Ascending aorta (tissue), 2 donors: ENCODE results near the gene ANKH. TPM values are rescaled to one million over a fixed set of nuclear protein-coding genes. Genes with fewer than 3 reads are reported as not detected.

Source experiments
- DNase-seq, 2 donors: peaks; one replicate each; pipeline ENCODE4 v3.0.0-alpha.2; 2019; ENCODE audit warnings: low spot score in 2 of 2
- H3K27ac ChIP-seq, 2 donors: fragments of 200-600 bp; sonication (generic); one replicate each; pipeline ENCODE4 v1.5.1; 2016 to 2017; ENCODE audit warnings: mild to moderate bottlenecking in 1 of 2
- H3K27me3 ChIP-seq: fragments of 200-600 bp; sonication (generic); one replicate; pipeline ENCODE4 v1.5.1; 2017
- H3K36me3 ChIP-seq, 2 donors: fragments of 200-600 bp; sonication (generic); one replicate each; pipeline ENCODE4 v1.5.1; 2016
- H3K4me1 ChIP-seq, 2 donors: fragments of 200-600 bp; sonication (generic); one replicate each; pipeline ENCODE4 v1.5.1; 2016 to 2017; ENCODE audit warnings: mild to moderate bottlenecking in 1 of 2
- H3K4me3 ChIP-seq, 2 donors: fragments of 200-600 bp; sonication (generic); one replicate each; pipeline ENCODE4 v1.5.1; 2016 to 2017; ENCODE audit warnings: mild to moderate bottlenecking in 1 of 2
- H3K9me3 ChIP-seq, 2 donors: fragments of 200-600 bp; sonication (generic); one replicate each; pipeline ENCODE4 v1.5.1; 2016
- CTCF ChIP-seq, 3 experiments: fragments of 200-600 bp in 2 of 3; fragments of 450-650 bp in 1 of 3; sonication (generic) in 2 of 3; IDR thresholded peaks; one replicate each; pipeline ENCODE4 v1.5.1; 2016 to 2019; ENCODE audit warnings: antibody characterized with exemption in 3 of 3, mild to moderate bottlenecking in 1 of 3, moderate library complexity in 1 of 3
- intact Hi-C: fragments of 100-400 bp; cut with DNase I; formaldehyde crosslinking; loops from one replicate; pipeline ENCODE4 v1.15.1; 2023
- total RNA-seq: library from RNA; depleted of rRNA; stranded (reverse); fragments of >200 nt; gene quantifications from one replicate; pipeline ENCODE4 v1.1.0, GENCODE V29; 2016

Gene ANKH
- total RNA-seq, 1 donor from 2014 or later: 388 TPM

DNA sequence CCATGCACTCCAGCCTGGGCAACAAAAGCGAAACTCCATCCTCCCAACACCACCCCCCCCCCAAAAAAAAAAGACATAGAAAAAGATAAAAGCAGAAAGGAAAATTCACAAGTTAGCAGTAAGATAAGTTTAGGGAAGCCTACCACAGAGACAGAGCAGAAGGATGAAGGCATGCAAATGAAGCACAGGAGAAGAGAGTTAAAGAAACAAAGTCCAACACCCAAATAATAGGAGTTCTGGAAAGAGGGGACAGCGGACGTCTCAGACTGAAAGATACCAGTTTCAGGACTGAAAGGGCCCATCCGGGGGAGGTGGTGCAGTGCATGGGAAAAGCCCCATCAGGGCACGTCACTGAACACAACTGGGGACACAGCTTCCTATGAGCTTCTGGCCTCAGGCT, 152.8 kb downstream of the ANKH start:
- no peak overlapping the region for H3K27ac ChIP-seq
- no peak for TF ChIP-seq CTCF (IDR thresholded peaks at IDR 0.05)
- H3K4me3 ChIP-seq: no peak overlapping the region
- no peaks in the 10 kb centered on the region for H3K4me1 ChIP-seq
- no peaks in the 10 kb centered on the region for H3K27me3 ChIP-seq
- intact Hi-C loops: no loop called here
- no peak for DNase-seq
- no peaks in the 10 kb centered on the region for H3K9me3 ChIP-seq
- H3K36me3 ChIP-seq: peaks cover 35 to 45% of the 10 kb centered on the region in 2 donors

GRCh38 chr5:14716755-14717752, 154.5 kb downstream of the ANKH start:
- H3K9me3 ChIP-seq: no peaks in the 10 kb centered on the region
- no peak for TF ChIP-seq CTCF (IDR thresholded peaks at IDR 0.05)

GRCh38 chr5:14715481-14715880, 156.1 kb downstream of the ANKH start:
- H3K4me1 ChIP-seq: no peaks in the 10 kb centered on the region
- H3K27me3 ChIP-seq: no peaks in the 10 kb centered on the region
- H3K4me3 ChIP-seq: no peak overlapping the region
- no peak for DNase-seq
- TF ChIP-seq CTCF (IDR thresholded peaks at IDR 0.05): no peak
- H3K9me3 ChIP-seq: no peaks in the 10 kb centered on the region
- peaks cover 65 to 77% of the 10 kb centered on the region in 2 donors for H3K36me3 ChIP-seq
- H3K27ac ChIP-seq: no peak overlapping the region
- intact Hi-C loops: no loop called here

More at GRCh38 chr5:14716755-14717752, 154.5 kb downstream of the ANKH start:
- Histone ChIP-seq H3K4me3 (no peak overlapping the region), H3K27ac (no peak overlapping the region), H3K36me3 (peaks cover 52 to 61% of the 10 kb centered on the region in 2 donors), H3K4me1 (no peaks in the 10 kb centered on the region), H3K27me3 (no peaks in the 10 kb centered on the region)
- DNase-seq: no peak
- intact Hi-C loops: no loop called here

DNA sequence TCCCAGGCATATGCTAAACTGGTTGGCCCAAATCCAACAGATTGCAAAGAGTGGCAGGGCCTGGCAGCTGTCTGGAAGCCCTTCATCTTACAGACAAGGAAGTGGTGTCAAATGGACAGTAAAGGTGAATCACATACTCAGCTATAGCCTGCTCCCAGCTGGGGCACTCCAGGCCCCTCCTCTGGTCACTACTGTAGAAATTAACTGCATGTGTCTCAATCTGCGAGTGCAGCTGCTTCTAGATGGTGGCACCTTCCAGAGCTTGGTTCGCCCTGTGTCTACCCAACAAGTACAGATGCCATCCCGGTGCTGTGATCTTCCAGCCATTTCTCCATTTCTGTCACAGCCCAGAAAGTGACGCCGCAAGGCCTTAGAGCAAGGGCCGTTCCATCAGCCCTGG, 156.9 kb downstream of the ANKH start:
- Histone ChIP-seq H3K4me1 (no peaks in the 10 kb centered on the region), H3K27me3 (no peaks in the 10 kb centered on the region), H3K4me3 (no peak overlapping the region), H3K9me3 (no peaks in the 10 kb centered on the region), H3K27ac (no peak overlapping the region), H3K36me3 (peaks cover 70 to 85% of the 10 kb centered on the region in 2 donors)
- TF ChIP-seq CTCF (IDR thresholded peaks at IDR 0.05): no peak
- no peak for DNase-seq
- intact Hi-C loops: no loop called here

DNA sequence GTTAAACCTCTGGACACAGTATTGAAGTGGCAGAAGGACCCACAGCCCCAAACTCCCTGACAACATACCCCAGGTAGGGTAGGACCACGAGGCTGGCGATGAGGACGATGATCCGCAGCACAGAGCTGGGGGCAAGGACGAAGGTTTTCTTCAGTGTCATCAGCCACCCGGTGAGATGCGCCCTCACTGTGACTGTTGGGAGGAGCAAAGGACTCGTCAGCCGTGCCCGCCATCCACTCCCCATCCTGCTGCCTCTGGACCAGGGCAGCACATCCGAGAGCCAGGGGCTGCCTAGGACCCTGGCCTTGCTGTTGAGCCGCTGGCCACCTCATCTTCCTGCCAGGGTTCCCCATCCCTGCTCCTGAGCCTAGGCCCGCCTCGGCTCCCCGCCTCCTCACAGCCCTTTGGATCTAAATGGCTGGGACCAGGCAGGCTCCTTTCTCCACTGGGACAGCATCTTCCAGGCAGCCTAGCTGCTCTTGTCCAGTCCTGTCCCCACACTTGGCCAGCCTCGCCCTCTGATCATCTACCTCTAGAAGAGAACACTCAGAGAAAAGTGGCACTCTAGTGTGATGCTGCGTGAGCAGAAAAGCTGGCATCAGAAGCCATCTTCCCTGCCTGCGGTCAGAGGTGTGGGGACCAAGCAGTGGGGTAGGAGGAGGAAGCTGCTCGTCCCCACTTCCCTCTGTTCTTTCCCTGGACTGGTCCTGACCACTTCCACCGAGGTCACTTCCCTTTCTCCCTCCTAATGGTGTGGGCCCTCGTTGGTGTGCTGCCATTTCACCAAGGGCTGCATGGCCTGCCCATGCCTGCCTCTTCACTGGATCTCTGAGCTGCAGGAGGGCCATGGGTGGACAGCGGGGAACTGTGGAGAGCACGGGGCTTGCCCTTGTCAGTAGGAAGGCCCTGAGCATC, 157.8 kb downstream of the ANKH start:
- DNase-seq: no peak
- Histone ChIP-seq H3K27me3 (no peaks in the 10 kb centered on the region), H3K36me3 (peaks cover 75 to 93% of the 10 kb centered on the region in 2 donors), H3K27ac (no peak overlapping the region), H3K4me3 (no peak overlapping the region), H3K9me3 (no peaks in the 10 kb centered on the region), H3K4me1 (no peaks in the 10 kb centered on the region)
- no peak for TF ChIP-seq CTCF (IDR thresholded peaks at IDR 0.05)
- intact Hi-C loops: no loop called here
